Measurements from ENCODE around the gene LRP2.

DNA sequence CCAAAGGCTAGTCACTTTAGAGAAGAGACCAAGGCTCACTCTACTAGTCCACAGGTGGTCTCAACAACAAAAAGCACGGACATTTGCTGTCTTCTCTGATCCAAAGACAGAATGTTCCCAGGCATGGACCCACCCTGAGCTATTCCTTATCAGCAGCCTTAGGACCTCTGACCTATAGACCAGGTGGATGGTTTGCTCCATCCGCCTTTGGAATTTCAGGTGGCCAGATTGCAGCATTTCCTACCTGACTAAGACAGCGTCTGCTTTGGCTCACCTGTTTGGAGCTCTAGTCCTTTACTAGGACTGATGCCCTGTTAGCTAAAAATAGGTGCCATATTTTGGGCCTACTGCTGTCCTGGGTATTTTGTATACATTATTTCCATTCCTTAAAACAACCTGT lies 44.6 kb upstream of the LRP2 start:
- TF ChIP-seq, protein P1, sequence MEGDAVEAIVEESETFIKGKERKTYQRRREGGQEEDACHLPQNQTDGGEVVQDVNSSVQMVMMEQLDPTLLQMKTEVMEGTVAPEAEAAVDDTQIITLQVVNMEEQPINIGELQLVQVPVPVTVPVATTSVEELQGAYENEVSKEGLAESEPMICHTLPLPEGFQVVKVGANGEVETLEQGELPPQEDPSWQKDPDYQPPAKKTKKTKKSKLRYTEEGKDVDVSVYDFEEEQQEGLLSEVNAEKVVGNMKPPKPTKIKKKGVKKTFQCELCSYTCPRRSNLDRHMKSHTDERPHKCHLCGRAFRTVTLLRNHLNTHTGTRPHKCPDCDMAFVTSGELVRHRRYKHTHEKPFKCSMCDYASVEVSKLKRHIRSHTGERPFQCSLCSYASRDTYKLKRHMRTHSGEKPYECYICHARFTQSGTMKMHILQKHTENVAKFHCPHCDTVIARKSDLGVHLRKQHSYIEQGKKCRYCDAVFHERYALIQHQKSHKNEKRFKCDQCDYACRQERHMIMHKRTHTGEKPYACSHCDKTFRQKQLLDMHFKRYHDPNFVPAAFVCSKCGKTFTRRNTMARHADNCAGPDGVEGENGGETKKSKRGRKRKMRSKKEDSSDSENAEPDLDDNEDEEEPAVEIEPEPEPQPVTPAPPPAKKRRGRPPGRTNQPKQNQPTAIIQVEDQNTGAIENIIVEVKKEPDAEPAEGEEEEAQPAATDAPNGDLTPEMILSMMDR (IDR thresholded peaks at IDR 0.05), result no peak
- no peak for TF ChIP-seq POLR2A (IDR thresholded peaks at IDR 0.05)

Measured in uterus (tissue), 2 donors.